HEK293 (cell line): ENCODE data around the gene HPSE2.

Experiments
- CTCF ChIP-seq: fragments of 450-650 bp; formaldehyde crosslinking; IDR thresholded peaks from 2 replicates; pipeline ENCODE4 v1.5.1; 2016; ENCODE audit warnings: missing biosample characterization, missing genetic modification characterization
- KLF1 ChIP-seq: fragments of 450-650 bp; formaldehyde crosslinking; IDR thresholded peaks from 2 replicates; pipeline ENCODE4 v1.5.1; 2016; ENCODE audit warnings: missing biosample characterization, missing genetic modification characterization
- KLF7 ChIP-seq: fragments of 450-650 bp; formaldehyde crosslinking; IDR thresholded peaks from 2 replicates; pipeline ENCODE4 v1.5.1; 2016; ENCODE audit warnings: missing biosample characterization, missing genetic modification characterization, borderline replicate concordance
- PRDM1 ChIP-seq: fragments of 450-650 bp; formaldehyde crosslinking; IDR thresholded peaks from 2 replicates; pipeline ENCODE4; 2016; ENCODE audit warnings: missing biosample characterization, missing genetic modification characterization
- SP2 ChIP-seq: fragments of 450-650 bp; formaldehyde crosslinking; IDR thresholded peaks from 2 replicates; pipeline ENCODE4 v1.5.1; 2016; ENCODE audit warnings: missing biosample characterization, missing genetic modification characterization
- ZBTB44 ChIP-seq: fragments of 450-650 bp; IDR thresholded peaks from 2 replicates; pipeline ENCODE4 v1.5.1; 2018; ENCODE audit warnings: missing biosample characterization, mild to moderate bottlenecking, missing genetic modification characterization
- ZNF148 ChIP-seq: fragments of 450-650 bp; formaldehyde crosslinking; IDR thresholded peaks from 2 replicates; pipeline ENCODE4 v1.5.0; 2017; ENCODE audit warnings: missing biosample characterization, missing genetic modification characterization, borderline replicate concordance
- ZNF157 ChIP-seq: fragments of 450-650 bp; formaldehyde crosslinking; IDR thresholded peaks from 2 replicates; pipeline ENCODE4 v1.5.1; 2016; ENCODE audit warnings: missing biosample characterization, missing genetic modification characterization
- ZNF214 ChIP-seq: fragments of 450-650 bp; formaldehyde crosslinking; IDR thresholded peaks from 2 replicates; pipeline ENCODE4 v1.5.1; 2017; ENCODE audit warnings: missing biosample characterization, mild to moderate bottlenecking, missing genetic modification characterization, borderline replicate concordance
- ZNF302 ChIP-seq: fragments of 450-650 bp; formaldehyde crosslinking; IDR thresholded peaks from 2 replicates; pipeline ENCODE4 v1.5.1; 2016; ENCODE audit warnings: missing biosample characterization, missing genetic modification characterization, low read depth
- ZNF350 ChIP-seq: fragments of 450-650 bp; formaldehyde crosslinking; IDR thresholded peaks from 2 replicates; pipeline ENCODE4 v1.5.0; 2017; ENCODE audit warnings: missing biosample characterization, mild to moderate bottlenecking, missing genetic modification characterization
- ZNF488 ChIP-seq: fragments of 450-650 bp; formaldehyde crosslinking; IDR thresholded peaks from 2 replicates; pipeline ENCODE4 v1.5.1; 2016; ENCODE audit warnings: missing biosample characterization, missing genetic modification characterization
- ZNF704 ChIP-seq: fragments of 450-650 bp; formaldehyde crosslinking; IDR thresholded peaks from 2 replicates; pipeline ENCODE4 v1.5.1; 2016; ENCODE audit warnings: missing biosample characterization, missing genetic modification characterization
- TF ChIP-seq, protein P1 (sequence below): fragments of 450-650 bp; formaldehyde crosslinking; IDR thresholded peaks from 2 replicates; pipeline ENCODE4 v1.5.1; 2016; ENCODE audit warnings: missing biosample characterization, missing genetic modification characterization

GRCh38 chr10:98967601-98968000, 268.1 kb downstream of the HPSE2 start:
- TF ChIP-seq ZNF214 (tag by site-specific recombination) = no peak
- no peak for TF ChIP-seq CTCF (tag by site-specific recombination)
- TF ChIP-seq ZNF704 (tag by site-specific recombination) = no peak
- TF ChIP-seq KLF7 (tag by site-specific recombination) = no peak
- no peak for TF ChIP-seq ZNF148
- TF ChIP-seq ZNF350 (tag by site-specific recombination) = no peak
- no peak for TF ChIP-seq ZNF157 (tag by site-specific recombination)
- TF ChIP-seq, protein P1, sequence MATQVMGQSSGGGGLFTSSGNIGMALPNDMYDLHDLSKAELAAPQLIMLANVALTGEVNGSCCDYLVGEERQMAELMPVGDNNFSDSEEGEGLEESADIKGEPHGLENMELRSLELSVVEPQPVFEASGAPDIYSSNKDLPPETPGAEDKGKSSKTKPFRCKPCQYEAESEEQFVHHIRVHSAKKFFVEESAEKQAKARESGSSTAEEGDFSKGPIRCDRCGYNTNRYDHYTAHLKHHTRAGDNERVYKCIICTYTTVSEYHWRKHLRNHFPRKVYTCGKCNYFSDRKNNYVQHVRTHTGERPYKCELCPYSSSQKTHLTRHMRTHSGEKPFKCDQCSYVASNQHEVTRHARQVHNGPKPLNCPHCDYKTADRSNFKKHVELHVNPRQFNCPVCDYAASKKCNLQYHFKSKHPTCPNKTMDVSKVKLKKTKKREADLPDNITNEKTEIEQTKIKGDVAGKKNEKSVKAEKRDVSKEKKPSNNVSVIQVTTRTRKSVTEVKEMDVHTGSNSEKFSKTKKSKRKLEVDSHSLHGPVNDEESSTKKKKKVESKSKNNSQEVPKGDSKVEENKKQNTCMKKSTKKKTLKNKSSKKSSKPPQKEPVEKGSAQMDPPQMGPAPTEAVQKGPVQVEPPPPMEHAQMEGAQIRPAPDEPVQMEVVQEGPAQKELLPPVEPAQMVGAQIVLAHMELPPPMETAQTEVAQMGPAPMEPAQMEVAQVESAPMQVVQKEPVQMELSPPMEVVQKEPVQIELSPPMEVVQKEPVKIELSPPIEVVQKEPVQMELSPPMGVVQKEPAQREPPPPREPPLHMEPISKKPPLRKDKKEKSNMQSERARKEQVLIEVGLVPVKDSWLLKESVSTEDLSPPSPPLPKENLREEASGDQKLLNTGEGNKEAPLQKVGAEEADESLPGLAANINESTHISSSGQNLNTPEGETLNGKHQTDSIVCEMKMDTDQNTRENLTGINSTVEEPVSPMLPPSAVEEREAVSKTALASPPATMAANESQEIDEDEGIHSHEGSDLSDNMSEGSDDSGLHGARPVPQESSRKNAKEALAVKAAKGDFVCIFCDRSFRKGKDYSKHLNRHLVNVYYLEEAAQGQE (tag by site-specific recombination) = no peak
- TF ChIP-seq PRDM1 = no peak
- TF ChIP-seq SP2 (tag by site-specific recombination) = no peak
- TF ChIP-seq KLF1 (tag by site-specific recombination) = no peak
- no peak for TF ChIP-seq ZNF302
- no peak for TF ChIP-seq ZBTB44
- no peak for TF ChIP-seq ZNF488
